NCI-H1694 treated with DMSO at 0.1 percent for 48 hours (cell line): ENCODE results near the gene OTOG.
A peak's percentile ranks its signal among the peaks of the same experiment; 100 is the strongest.

Experiments
- DNase-seq: peaks from one replicate; lab custom pipeline; 2025; lab: John Stamatoyannopoulos, UW

The OTOG gene

DNA sequence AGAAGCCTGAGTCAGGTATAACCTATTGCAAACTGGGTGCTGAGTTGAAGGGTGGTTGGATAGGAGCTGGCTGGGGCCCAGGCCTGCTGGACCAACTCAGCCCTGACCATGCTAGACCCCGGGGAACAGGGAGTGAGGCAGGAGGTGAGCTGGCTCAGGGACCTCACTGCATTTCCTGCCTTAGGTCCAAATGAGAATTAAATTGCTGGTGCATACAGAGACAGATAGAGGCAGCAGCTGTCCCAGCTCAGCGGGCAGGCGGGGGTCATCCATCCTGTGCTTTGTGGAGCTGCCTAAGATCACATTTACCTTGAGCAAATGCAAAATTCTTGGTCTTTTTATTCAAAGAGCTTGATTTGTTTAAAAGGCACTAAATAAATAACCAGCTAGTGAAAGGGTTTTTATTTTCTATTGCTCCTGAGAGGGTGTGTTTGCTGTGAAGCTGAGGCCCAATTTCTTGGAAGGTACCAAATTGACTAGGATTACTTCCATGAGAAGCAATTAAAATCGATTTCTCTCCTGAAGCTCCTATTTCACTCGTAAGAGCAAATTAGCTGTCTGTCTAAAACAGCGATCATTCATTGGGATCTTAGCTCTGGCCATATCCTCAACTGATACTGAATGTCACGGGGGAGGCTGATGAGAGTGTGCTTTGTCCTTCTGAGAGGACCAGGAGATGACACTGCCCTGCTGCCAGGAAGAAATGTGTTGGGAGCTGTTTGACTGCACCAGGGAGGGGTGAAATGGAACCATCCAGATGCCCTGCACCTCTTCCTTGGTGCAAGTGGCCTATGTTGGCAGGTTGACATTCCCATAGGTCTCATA lies 27.8 kb upstream of the OTOG start:
- no peak for DNase-seq

DNA sequence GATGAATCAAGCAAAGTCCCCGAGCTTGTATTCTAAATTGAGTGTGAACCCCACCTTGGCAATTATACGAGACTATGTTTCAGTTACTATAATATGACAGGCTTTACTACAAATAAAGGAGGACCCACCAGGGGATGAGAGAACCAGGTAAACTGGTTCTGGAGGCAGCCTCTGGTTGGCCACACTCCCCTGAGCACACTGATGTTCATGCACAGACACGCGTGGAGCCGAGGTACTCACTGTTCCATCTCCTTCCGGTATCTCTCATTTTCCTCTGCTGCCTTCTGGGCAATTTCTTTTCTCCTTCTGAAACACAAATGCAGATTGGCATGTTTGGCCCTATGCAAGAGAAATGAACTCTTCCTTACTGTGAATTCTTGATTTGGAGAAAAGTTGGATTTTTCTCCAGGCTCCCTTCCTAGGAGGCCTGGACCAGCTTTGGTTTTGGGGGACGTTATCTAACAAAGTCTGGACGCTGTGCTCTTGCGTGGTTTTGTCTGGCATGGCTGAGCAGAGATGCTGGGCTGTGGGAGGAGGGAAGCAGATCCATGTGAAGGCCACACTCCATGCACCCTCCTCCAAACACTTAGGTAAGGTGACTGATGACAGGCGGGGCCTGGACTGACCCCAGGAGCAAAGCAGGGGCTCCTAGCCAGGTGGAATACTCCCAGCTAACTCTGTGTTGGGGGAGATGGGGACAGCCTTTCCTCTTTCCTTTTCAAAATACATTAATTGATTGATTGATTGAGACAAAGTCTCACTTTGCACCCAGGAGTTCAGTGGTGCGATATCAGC lies 25.8 kb upstream of the OTOG start:
- DNase-seq, result no peak

DNA sequence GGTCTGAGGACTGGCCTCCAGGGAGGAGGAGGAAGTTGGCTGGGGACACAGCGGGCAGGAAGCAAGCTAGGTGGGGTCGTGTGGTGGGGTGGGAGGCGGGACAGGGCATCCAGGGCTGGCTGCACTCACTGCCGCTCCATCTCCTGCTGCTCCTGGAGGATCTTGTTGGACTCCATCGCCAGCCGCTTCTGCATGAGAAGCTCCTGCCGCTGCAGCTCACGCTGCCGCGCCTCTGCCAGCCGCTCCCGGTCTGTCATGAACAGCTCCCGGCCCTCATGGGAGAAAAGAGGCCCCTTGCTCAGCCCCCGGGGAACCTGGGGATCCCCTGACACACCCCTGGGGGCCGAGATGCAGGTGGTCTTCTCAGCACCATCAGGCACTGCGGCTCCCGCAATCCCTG lies 24.4 kb upstream of the OTOG start:
- no peak for DNase-seq

DNA sequence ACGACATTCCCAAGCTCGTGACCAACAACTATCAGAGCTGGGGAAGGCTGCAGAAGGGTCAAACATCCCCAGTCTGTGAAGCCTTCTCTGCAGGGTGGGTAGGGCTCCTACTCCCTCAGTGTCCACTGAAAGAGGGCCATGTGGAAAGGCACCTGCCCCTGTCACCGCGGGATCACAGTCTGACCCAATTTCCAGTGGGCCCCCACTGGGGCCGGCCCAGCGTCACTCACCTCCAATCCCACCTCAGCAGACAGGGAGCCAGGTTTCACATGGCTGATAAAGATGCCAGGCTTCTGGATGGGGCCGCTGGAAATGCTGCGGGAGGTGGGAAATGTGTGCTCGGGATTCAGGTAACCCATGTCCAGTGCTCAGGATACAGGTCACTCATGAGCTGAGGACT lies 22.8 kb upstream of the OTOG start:
- no peak for DNase-seq

DNA sequence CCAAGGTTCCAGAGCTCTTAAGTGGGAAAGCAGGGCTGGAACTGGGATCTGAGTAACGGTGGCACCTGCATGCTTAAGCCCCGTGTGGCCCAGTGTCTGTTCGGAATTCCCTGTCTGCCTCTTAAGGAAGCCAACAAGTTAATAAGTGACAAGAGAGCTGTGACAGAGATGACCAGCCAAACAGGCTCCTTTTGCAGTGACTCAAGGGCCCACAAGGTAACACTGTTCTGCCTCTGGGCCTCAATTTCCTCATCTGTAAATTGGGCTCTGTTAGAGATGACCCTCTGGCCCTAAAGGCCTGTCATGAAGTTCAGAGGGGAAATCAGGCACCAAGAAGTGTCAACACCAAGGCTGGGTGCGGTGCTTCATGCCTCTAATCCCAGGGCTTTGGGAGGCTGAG lies 21.5 kb upstream of the OTOG start:
- DNase-seq, result no peak

DNA sequence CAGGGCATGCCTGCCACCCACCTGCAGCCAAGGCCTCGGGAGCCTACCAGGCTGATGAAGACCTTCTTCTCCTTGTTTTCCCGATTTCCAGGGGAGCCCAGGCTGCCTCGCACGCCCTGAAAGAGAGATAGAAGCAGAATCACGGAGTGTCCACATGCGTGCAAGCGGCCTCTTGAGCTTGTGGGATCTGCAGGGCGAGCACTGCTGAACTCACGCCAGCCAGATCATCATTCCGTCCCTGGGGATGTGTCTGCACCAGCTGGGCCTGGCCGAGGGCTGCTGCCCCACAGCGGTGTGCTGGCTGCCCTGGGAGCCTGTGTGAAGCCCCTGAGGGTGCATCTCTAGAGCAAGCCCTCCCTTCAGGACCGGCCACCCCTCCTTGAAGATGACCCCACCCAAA lies 20.7 kb upstream of the OTOG start:
- DNase-seq, result no peak

DNA sequence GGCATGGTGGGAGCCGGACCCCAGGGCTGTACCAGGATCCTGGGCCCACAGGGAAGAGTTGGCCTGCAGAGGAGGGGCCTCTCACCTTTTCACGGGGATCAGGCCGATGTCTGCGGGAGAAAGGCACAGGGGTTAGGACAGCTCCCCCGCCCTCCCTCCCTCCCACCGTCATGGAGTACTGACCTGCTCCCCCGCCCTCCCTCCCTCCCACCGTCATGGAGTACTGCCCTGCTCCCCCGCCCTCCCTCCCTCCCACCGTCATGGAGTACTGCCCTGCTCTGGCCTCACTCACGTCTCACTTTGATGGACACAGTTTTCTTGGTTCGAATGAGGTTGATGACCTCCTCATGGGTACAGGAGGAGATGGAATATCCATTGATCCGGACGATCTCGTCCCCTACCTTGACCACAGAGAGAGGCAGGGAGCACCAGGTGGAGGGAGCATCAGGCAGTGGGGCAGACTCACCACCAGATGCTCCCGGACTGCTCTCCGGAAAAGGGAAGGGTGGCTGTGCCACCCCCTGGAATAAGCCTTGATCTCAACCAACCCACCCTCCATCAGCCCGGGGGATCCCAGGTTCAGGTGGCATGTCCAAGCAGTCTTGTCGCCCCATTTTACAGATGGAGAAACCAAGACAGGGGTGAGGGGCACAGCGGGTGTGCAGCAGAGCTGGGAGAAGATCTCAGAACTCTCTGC lies 20.0 kb upstream of the OTOG start:
- DNase-seq, result no peak

DNA sequence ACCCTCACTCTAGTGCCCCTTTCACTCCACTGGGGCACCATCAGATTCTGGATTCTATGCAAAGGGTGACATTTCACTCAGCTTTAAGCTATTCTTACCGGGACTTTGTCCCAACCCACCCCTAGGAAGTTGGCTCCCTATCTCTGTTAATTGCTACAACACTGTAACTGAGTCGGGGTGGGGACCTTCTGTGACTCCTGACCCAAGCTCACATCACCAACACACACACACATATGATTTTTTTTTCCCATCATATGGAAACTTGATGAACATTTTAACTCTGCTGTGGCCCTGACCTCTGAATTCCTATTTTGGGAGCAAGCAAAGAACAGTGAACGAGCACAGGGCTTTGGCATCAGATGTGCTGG lies 19.4 kb upstream of the OTOG start:
- no peak for DNase-seq

DNA sequence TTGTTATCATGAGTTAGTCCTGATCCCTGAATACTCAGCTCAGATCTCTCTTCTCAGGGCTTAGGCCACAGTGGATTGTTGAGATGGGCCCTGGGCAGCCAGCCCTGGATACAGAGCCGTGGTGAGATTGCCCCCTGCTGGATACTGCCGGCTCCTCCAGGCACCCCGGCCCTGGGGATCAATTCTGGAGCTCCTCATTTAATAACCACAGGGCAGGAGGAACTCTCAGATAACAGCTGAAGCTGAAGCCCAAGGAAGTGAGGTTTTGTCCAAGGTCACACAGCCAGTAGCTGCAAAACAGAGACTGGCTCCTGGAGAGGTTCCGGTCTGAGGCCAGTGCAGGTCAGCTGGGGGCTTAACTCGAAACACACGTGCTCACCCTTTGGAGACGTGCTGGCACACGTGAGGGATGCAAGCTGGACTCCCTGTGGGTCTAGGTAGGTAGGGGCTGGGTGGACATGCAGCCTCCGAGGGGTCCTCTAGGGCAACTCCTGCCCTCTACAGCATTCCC lies 18.8 kb upstream of the OTOG start:
- peak; percentile 12 for DNase-seq

DNA sequence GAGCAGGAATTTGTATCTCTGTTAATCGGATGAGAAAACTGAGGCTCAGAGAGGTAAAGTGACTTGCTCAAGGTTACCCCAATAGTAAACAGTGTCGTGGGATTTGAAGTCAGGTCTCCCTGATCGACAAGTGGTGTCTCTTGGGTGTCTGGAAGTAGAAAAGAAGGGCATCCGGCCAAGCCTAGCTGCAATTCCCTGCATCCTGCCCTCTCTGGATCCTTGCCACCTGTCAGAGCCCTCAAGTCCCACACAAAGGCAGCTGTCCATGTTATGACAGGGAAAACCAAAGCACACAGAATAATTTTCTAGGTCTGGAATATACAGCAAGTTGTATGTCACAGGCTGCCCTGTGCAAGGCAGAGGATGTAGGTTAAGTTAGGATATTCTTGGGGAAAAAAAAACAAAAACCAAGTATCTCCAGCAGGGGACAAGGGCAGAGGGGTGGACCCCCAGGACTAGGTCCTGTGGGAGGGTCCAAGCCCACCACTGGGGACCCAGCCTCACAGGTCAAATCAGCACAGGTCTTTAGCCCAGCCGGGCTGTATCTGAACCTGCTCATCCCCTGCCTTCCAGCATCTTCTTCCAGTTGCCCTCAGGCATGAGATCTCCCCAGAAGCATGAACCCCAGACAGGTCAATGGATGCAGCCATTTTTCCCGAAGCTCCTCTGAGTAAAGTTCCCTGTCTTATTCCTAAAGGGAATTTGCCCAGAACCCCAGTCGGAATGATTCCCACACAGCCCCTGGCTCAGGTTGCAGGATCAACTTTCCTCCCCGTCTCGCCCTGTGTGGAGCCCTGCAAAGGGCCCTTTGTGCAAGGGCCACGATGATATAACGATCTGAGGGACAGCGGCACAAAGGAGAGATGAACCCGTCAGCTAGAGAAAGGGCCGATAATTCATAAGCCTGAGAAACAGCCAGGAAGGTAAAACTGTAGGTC lies 17.9 kb upstream of the OTOG start:
- no peak for DNase-seq

DNA sequence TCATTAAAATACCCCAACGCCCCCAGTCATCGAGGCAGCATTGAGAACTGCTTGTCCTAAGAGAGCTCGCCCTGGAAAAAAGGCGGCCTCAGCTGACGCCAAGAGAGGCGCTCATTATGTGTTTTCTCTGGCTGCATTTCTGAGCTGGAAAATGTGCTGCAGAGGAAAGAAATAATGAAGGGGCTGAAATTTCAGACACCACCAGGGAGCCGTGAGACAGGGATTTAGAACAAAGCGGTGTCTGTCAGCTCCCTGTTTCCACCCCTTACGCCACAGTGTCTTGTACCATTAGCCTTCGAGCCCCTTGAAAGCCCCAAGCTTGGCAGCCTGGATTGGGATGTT lies 17.2 kb upstream of the OTOG start:
- DNase-seq, result no peak

DNA sequence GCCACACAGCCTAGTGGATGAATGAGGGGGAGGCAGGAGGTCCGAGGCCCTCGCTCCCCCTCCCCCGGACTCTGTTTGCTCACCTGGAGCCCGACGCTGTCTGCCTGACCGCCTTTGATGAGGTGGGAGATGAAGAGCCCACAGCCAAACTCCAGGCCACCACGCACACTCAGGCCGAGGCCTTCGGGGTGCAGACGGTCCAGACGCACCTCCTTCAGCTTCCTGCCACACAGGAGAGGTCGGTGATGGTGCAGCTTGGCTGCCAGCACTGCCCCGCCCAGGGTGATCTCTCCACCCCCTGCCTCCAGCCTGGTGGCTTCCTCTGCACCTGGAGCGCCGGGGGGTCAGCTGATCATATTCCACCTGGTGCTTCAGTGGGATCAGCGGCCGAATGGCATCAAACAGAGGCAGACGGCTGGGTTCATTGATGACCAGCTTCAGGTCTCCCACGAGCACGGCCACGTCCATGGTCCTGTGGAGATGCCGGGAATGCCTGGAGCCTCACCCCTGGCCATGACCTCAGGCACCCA lies 15.9 kb upstream of the OTOG start:
- DNase-seq, result no peak

DNA sequence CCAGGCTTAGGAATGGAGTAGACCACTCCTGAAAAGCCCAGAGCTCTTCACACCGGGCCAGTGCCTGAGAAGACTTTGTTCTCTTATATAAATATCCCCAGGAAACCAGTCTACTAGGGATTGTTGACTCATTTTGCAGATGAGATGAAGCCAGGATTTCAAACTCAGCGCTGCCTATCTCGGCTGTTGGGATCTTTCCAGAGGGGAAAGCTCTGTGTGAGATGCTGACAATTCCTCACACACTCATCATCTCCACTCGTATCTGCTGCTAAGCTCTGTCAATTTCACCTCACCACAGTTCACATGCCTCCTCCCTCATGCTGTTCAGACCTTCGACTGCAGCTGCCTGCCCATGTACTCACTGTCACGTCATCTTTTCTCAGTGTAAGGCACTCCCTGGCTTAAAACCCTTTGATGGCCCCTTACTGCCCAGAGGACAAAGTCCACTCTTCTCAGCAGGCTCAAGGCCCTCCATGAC lies 15.4 kb upstream of the OTOG start:
- DNase-seq, result no peak

DNA sequence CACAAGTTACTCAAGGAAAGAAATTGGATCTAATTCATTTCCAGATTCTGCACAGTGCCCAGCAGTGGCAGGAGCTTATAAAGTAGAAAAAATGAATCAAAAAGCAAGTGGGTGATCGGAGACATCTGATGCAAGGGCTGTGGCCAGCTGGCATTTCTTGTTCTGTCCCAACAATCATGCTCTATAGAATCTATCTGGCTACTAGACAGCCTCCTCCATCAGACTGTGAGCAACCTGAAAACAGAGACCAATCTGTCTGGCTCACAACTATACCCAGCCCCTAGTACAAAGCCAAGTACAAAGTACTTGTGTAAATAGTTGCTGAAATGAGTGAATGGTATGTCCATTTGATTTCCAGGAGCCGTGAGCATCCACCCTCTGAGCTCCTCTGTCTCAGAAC lies 14.3 kb upstream of the OTOG start:
- DNase-seq, result no peak

DNA sequence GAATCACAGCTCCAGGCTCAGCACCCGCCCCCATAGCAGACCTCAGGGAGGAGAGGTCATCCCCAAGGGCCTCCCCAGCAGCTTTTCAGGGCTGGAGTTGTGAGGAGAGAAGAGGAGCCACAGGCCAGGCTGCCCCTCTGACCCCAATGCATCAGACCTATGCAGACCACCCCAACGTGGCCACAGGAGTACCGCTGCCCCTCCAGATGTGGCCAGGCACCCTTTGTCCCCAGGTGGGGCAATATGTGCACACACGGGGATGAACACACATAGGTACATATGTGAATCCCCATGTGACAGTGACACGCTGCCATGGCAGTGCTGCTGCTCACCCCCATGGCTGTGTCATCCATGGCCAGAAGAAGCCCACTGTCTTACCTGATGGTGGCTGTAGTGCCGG lies 13.7 kb upstream of the OTOG start:
- DNase-seq, result no peak

DNA sequence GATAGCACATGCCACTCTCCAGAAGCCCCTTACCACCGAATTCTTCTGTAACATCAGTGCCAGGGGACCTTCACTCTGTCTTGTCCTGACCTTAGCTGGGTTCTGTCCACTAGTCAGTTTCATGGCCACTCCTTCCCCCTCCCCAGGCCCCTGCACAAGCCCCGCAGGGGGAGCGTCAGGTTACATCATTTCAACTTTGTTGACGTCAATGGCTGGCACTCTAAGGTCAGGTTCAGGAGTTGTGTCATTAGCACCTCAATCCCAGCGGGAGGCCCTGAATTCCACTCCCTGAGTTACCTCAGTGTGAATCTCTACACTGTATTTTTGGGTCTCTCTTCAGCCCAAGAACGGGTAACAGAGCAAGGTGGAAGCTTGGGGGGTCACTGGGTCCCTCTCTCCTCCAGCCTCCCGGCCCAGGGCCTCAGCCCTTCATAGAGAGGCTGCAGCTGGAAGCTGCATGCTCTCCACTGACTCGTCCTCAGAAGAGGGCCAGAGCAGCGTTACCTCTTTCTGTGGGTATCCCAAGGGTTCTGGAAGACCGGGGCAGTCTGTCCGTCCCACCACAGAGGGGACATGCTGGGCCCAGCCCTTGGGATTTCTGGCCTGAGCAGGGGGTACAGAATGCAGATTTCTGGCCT lies 13.2 kb upstream of the OTOG start:
- no peak for DNase-seq

DNA sequence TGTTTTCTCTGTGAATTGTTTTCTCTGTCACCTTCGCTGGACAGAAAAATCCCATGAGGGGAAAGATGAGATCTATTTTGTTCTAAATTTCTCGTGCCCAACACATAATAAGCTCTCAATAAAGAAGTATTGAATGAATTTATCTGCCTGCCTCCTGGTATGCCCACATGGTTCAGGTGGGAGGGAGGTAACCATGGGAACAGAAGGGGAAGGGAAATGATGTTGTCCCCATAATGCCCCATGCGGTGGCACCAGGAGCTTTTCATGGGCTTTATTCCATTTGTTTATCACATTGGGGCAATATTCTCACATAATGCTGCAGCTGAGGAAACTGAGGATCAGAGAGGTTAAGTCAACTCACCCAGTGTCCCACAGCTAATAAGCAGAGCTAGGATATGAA lies 11.6 kb upstream of the OTOG start:
- no peak for DNase-seq

DNA sequence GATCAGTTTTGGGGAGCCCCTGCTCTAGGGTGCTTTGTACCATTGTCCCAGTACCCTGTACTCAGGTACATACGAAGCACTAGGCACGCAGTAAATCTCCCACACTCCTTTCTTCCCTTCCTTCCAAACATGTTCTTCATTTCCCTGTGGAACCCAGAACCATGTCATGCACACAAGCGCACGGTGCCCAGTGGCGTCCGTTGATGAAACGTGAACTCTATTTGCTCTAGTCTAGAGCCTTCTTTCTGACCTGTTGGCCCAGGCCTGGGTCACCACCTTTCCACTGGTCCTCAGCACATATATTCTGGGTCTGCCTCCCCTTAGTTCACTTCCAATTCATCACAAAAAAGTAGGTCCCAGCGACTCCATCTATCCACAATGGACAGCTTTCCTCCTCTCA lies 9.8 kb upstream of the OTOG start:
- no peak for DNase-seq

DNA sequence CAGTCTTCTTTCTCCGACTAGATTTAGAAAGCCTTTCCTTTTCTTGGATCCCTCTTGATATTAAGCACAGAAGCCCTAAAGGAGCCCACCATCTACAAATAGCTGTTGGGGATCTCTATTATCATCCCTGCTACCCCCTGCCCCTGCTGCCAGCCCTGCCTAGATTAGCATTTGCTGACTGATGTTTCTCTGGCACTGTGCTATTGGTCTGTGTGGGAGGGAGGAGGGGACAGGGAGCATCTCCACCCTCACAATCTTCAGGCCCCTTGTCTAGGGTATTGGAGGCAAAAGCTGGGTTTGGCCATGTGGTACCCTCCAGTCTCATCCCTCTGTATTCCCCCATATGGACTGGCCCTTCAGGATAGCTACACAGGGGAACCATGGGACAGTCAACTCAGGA lies 9.0 kb upstream of the OTOG start:
- DNase-seq, result no peak

DNA sequence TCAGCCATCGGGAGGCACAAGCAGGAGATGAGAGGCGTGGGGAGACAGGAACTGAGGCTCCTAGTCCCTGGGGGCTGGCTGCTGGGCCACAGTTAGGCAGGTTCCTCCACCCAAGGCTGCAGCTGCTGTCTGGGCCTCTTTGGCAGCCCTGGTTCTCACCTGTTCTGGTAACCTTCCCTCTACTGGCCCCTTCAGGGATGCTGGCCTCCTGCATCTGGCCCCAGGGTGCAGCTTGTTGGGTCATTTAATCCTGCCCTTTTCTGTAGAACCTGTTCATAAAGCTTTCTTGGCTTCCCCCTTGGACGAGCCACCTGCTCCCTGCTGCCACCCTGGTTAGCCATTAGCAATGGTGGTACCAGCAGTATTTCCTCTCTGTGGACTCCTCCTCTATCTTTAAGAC lies 8.3 kb upstream of the OTOG start:
- DNase-seq, result no peak

DNA sequence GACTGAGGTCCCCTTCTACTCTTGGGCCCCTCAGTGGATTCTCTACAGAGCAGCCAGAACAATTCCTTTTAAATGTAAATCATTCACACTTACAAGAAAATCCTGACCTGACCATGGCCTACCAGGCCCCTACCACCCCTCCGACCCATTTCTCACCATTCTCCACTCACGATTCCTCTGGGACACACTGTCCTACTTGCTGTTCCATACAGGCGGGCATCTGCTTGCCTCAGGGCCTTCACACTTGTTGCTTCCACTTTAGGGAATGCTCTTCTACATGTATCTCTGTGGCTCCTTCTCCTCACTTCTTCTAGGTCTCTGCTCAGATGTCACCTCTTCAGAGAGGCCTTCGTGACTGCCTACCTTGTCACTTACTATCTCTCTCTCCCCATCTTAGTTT lies 6.3 kb upstream of the OTOG start:
- no peak for DNase-seq
